ENCODE measurements around the gene RNF144A. TPM values are rescaled to one million over a fixed set of nuclear protein-coding genes. Genes with fewer than 3 reads are reported as not detected.

RNF144A gene
- total and polyA plus RNA-seq, 12 donors = 13.0 to 103 (median 42.3) TPM

GRCh38 chr2:6951046-6951445 is 33.8 kb downstream of the RNF144A start:
- peaks cover 4 to 34% of the 10 kb centered on the region in 2 donors for H3K4me1 ChIP-seq (replicated peaks in 1 of 2)
- no peaks in the 10 kb centered on the region for H3K36me3 ChIP-seq (replicated peaks in 1 of 2)
- no peak overlapping the region for H3K4me3 ChIP-seq
- DNase-seq = no peak
- no peak for TF ChIP-seq POLR2A (IDR thresholded peaks at IDR 0.05)
- TF ChIP-seq, protein P1, sequence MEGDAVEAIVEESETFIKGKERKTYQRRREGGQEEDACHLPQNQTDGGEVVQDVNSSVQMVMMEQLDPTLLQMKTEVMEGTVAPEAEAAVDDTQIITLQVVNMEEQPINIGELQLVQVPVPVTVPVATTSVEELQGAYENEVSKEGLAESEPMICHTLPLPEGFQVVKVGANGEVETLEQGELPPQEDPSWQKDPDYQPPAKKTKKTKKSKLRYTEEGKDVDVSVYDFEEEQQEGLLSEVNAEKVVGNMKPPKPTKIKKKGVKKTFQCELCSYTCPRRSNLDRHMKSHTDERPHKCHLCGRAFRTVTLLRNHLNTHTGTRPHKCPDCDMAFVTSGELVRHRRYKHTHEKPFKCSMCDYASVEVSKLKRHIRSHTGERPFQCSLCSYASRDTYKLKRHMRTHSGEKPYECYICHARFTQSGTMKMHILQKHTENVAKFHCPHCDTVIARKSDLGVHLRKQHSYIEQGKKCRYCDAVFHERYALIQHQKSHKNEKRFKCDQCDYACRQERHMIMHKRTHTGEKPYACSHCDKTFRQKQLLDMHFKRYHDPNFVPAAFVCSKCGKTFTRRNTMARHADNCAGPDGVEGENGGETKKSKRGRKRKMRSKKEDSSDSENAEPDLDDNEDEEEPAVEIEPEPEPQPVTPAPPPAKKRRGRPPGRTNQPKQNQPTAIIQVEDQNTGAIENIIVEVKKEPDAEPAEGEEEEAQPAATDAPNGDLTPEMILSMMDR (IDR thresholded peaks at IDR 0.05) = no peak
- no peak overlapping the region for H3K27ac ChIP-seq
- no peaks in the 10 kb centered on the region for H3K27me3 ChIP-seq
- H3K9me3 ChIP-seq (replicated peaks in 1 of 3) = no peaks in the 10 kb centered on the region
- WGBS, 4 donors = 85 to 94% (median 91%) methylated on average over 1 of the region's 1 CpG
- intact Hi-C loops (cut with DNase I) = no loop called here

DNA sequence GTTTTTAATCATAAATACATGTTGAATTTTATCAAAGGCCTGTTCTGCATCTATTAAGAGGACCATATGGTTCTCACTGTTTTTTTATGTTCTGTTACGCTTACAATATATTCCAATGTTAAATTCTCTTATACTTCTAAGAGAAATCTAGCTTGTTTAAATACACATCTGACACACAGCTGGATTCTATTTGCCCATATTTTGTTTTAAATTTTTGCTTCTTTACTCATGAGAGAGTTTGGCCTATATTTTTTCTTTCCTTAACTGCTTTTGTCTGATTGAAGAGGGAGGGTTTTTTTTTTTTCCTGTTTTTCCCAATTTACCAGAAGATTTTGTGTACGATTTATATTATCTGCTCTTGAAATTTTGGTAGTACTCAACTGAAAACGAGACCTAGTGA is 34.9 kb downstream of the RNF144A start:
- DNase-seq = no peak
- TF ChIP-seq POLR2A (IDR thresholded peaks at IDR 0.05) = no peak
- TF ChIP-seq, protein P1 (IDR thresholded peaks at IDR 0.05) = no peak
- H3K4me3 ChIP-seq = no peak overlapping the region
- intact Hi-C loops (cut with DNase I) = no loop called here
- WGBS, 4 donors = 55 to 62% (median 60%) methylated on average over 3 of the region's 3 CpGs
- no peaks in the 10 kb centered on the region for H3K36me3 ChIP-seq (replicated peaks in 1 of 2)
- no peaks in the 10 kb centered on the region for H3K27me3 ChIP-seq
- no peaks in the 10 kb centered on the region for H3K9me3 ChIP-seq (replicated peaks in 1 of 3)
- no peak overlapping the region for H3K27ac ChIP-seq
- H3K4me1 ChIP-seq (replicated peaks in 1 of 2) = peaks cover 4 to 29% of the 10 kb centered on the region in 2 donors

DNA sequence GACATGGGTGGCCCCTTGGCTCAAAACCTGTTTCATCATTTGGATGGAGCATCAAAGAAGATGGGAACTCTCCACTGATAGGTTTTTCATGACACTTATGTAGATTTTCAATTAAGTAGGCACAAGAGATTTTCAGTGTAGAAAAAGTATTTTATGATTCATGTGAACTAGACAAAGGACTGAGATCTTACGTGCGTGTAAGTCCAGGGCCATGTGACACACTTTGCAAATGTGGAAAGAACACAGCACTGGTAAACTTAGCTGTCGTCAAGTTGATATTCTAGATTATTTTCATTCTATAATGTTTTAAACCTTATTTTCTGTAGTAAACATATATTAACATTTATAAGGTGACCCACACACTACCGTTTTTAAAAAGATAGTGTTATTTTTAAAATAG is 37.4 kb downstream of the RNF144A start:
- H3K36me3 ChIP-seq (replicated peaks in 1 of 2) = no peaks in the 10 kb centered on the region
- H3K27ac ChIP-seq = peak overlapping the region in 1 of 5 donors; percentile 15
- peaks cover 14 to 35% of the 10 kb centered on the region in 2 donors for H3K4me1 ChIP-seq (replicated peaks in 1 of 2)
- no peak overlapping the region for H3K4me3 ChIP-seq
- intact Hi-C loops (cut with DNase I) = no loop called here
- peak in 2 of 7 donors; percentile 54 to 55 for DNase-seq
- 39 to 57% (median 48%) methylated on average over 4 of the region's 4 CpGs for WGBS, 4 donors
- no peaks in the 10 kb centered on the region for H3K27me3 ChIP-seq
- TF ChIP-seq, protein P1 (IDR thresholded peaks at IDR 0.05) = no peak
- H3K9me3 ChIP-seq (replicated peaks in 1 of 3) = no peaks in the 10 kb centered on the region

- Histone ChIP-seq H3K9me3 (replicated peaks in 1 of 3) (no peaks in the 10 kb centered on the region), H3K27me3 (no peaks in the 10 kb centered on the region), H3K4me1 (replicated peaks in 1 of 2) (peaks cover 17 to 40% of the 10 kb centered on the region in 2 donors), H3K36me3 (replicated peaks in 1 of 2) (no peaks in the 10 kb centered on the region), H3K4me3 (no peak overlapping the region), H3K27ac (peak overlapping the region in 1 of 5 donors; percentile 17)
- whole genome bisulfite sequencing, 4 donors = 62 to 71% (median 67%) methylated on average over 2 of the region's 2 CpGs
- DNase-seq = peak in 1 of 7 donors; percentile 50
- intact Hi-C loops (cut with DNase I) = no loop called here
- TF ChIP-seq, protein P1 (IDR thresholded peaks at IDR 0.05) = no peak
- TF ChIP-seq POLR2A (IDR thresholded peaks at IDR 0.05) = no peak
Measured at GRCh38 chr2:6955511-6956136, 38.4 kb downstream of the RNF144A start.
